ENCODE data around the gene RTKN.
A peak's percentile ranks its signal among the peaks of the same experiment; 100 is the strongest.
"Not testable (repeated sequence)": the region's sequence is repeated elsewhere in the genome, so short reads cannot be mapped to it uniquely, and the experiment has no call there.

RTKN gene

DNA sequence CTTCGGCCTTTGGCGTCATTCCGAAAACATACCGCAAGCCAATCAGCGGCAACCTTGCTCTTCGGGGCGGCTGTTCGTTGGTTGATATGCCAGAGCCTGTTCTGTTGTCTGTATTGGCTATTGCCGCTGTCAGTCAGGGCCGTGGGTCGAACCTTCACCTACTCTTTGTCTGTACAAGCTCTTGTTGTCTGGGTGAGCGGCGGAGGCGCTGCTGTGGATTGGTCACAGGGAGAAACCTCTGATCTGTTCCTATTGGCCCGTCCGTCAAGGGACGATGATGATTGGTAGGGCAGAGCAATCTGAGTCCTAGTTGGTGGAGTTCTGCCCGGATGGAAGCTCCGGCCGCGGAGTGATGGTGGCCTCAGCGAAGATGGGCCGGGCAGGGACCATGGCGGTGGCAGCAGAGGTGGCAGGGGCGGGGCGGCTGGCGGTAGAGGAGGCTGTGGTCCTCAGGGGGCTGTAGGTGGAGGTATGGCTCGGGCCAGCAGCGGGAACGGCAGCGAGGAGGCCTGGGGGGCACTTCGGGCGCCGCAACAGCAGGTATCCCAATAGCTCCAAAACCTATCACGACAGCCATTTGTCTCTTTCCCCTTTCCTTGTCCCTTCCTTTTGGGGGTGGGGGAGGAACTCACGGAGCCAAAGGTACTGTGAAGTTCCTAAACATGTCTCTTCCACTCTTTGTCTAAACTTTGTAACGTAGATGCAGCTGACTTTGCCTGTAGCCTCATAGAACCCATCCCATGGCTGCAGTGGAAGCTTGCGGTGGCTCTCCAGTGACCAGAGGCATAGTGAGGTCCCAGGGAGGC is 16.6 kb upstream of the RTKN start, which contains the start of gene WBP1:
TSS of gene WBP1 (plus strand) at position 307 of the 806 bp plus-strand sequence. CDS start at position 472, 165 bp downstream.
- peaks cover 6% of the 10 kb centered on the region for H3K4me1 ChIP-seq (ENCODE audit: control insufficient read depth, insufficient read depth, low read length)

DNA sequence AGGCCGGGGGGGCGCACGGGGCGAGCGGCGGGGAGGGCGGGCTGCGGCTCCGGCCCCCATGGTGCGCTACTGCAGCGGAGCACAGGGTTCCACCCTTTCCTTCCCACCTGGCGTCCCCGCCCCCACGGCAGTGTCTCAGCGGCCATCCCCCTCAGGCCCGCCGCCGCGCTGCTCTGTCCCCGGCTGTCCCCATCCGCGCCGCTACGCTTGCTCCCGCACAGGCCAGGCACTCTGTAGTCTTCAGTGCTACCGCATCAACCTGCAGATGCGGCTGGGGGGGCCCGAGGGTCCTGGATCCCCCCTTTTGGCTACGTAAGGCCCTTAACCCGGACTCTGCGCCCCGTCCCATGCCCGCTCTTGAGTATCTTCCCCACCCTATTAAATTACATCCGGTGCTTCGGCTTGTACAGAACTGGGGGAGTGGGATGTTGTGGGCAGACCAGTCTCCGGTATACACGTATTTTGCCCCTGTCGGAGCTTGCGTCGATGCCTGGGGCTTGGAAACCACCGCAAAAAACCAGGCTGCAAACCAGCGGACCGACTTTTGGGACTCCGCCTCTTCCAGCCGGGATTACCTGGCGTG is 15.9 kb upstream of the RTKN start:
- Histone ChIP-seq H3K9me3 (ENCODE audit: control insufficient read depth, insufficient read depth, low read length) (no peaks in the 10 kb centered on the region), H3K4me3 (ENCODE audit: low read depth, low read length) (peak overlapping the region; percentile 82), H3K9ac (ENCODE audit: low read depth, low read length) (peak overlapping the region; percentile 76), H3K36me3 (ENCODE audit: control insufficient read depth, insufficient read depth, low read length) (peaks cover 10% of the 10 kb centered on the region), H3K4me1 (ENCODE audit: control insufficient read depth, insufficient read depth, low read length) (peaks cover 6% of the 10 kb centered on the region), H3K27me3 (ENCODE audit: control insufficient read depth, insufficient read depth, low read length) (no peaks in the 10 kb centered on the region)

More for the DNA sequence above, 16.6 kb upstream of the RTKN start, which contains the start of gene WBP1:
- peak within 1 kb of the TSS; percentile 84 for H3K4me3 ChIP-seq (ENCODE audit: low read depth, low read length)
- peak within 1 kb of the TSS; percentile 89 for H3K9ac ChIP-seq (ENCODE audit: low read depth, low read length)
- no peaks in the 10 kb centered on the region for H3K9me3 ChIP-seq (ENCODE audit: control insufficient read depth, insufficient read depth, low read length)
- H3K27me3 ChIP-seq (ENCODE audit: control insufficient read depth, insufficient read depth, low read length) = no peaks in the 10 kb centered on the region
- H3K36me3 ChIP-seq (ENCODE audit: control insufficient read depth, insufficient read depth, low read length) = peaks cover 14% of the 10 kb centered on the region

DNA sequence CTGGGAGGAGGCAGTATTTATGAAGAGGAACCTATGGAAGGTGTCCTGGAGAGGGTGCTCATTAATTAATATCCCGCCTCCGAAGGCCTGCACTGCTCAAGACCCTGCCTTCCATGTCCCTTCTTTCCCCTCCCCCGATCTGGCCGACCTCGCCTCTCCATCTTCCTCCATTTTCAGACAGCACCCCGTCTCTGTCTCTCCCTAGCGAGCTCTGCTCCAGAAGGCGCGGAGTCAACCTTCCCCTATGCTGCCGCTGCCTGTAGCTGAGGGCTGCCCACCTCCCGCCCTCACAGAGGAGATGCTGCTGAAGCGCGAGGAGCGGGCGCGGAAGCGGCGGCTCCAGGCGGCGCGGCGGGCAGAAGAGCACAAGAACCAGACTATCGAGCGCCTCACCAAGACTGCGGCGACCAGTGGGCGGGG is 15.4 kb upstream of the RTKN start:
- H3K4me3 ChIP-seq (ENCODE audit: low read depth, low read length) = peak overlapping the region; percentile 82

DNA sequence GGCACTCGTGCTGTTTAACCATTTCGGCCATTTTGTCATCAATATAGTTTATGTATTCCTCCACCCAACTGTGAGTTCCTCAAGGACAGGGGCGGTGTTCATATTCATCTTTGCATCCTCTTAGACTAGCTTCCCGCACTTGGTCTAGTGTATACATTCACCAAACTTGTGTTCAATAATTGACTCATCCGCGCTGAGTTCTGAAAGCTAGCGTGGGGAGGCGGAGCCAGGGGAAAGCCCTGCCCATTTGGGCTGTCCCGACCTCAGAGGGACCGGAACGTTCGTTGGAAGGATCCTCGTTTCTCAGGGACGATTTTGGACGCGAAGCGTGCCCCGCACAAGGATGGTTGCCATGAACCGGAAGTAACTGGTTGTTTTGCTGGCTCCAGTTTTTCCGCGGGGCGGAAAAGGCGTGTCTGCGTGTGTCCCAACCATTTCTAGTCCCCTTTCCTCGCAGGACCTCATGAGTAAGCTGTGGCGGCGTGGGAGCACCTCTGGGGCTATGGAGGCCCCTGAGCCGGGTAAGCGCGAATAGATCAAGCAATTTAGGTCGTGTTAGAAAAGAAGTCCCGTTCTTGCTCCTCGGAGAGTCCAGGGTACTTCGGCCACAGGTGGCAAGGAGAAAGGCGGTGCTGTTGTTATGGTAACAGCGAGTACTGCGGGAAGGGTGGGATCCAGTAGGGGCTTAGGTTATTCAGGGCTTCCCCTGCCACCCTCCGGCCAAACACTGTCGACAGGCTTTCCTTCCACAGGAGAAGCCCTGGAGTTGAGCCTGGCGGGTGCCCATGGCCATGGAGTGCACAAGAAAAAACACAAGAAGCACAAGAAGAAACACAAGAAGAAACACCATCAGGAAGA is 13.1 kb upstream of the RTKN start, which contains the start of gene INO80B:
TSS of gene INO80B (plus strand) at position 434 of the 858 bp plus-strand sequence. CDS start at position 464, 30 bp downstream.
- Histone ChIP-seq H3K36me3 (ENCODE audit: control insufficient read depth, insufficient read depth, low read length) (no peaks in the 10 kb centered on the region), H3K27me3 (ENCODE audit: control insufficient read depth, insufficient read depth, low read length) (no peaks in the 10 kb centered on the region), H3K9ac (ENCODE audit: low read depth, low read length) (peak within 1 kb of the TSS; percentile 42), H3K9me3 (ENCODE audit: control insufficient read depth, insufficient read depth, low read length) (no peaks in the 10 kb centered on the region), H3K4me3 (ENCODE audit: low read depth, low read length) (peak within 1 kb of the TSS; percentile 84), H3K4me1 (ENCODE audit: control insufficient read depth, insufficient read depth, low read length) (peaks cover 6% of the 10 kb centered on the region)

More for the DNA sequence above, 15.4 kb upstream of the RTKN start:
- H3K9ac ChIP-seq (ENCODE audit: low read depth, low read length) = peak overlapping the region; percentile 73
- H3K4me1 ChIP-seq (ENCODE audit: control insufficient read depth, insufficient read depth, low read length) = peaks cover 6% of the 10 kb centered on the region
- no peaks in the 10 kb centered on the region for H3K27me3 ChIP-seq (ENCODE audit: control insufficient read depth, insufficient read depth, low read length)
- H3K36me3 ChIP-seq (ENCODE audit: control insufficient read depth, insufficient read depth, low read length) = peaks cover 5% of the 10 kb centered on the region
- H3K9me3 ChIP-seq (ENCODE audit: control insufficient read depth, insufficient read depth, low read length) = no peaks in the 10 kb centered on the region

DNA sequence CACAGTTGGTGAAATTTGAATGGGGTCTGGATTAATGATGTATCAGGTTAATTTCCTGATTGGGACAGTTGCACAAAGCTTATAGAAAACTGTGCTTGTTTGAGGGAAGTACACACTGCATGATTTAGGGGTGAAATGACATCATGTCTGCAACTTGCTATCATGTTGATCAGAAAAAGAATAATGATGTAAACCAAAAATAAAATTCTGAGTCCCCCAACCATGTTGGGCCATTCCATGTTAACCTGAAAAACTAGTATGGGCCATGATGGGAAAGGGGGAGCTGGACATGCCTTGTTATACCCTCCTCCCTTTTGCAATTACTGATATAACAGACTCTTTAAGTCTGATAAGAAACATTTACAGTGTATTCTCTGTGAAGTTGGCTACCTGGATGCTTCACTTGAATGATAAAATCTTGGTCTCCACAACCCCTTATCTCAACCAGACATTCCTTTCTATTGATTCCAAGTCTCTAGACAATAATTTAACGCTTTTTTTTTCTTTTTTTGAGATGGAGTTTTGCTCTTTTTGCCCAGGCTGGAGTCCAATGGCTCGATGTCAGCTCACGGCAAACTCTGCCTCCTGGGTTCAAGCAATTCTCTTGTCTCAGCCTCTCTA is 8.9 kb upstream of the RTKN start:
- Histone ChIP-seq H3K9me3 (ENCODE audit: control insufficient read depth, insufficient read depth, low read length) (no peaks in the 10 kb centered on the region), H3K9ac (ENCODE audit: low read depth, low read length) (no peak overlapping the region), H3K4me1 (ENCODE audit: control insufficient read depth, insufficient read depth, low read length) (no peaks in the 10 kb centered on the region), H3K36me3 (ENCODE audit: control insufficient read depth, insufficient read depth, low read length) (no peaks in the 10 kb centered on the region), H3K27me3 (ENCODE audit: control insufficient read depth, insufficient read depth, low read length) (no peaks in the 10 kb centered on the region), H3K4me3 (ENCODE audit: low read depth, low read length) (no peak overlapping the region)

DNA sequence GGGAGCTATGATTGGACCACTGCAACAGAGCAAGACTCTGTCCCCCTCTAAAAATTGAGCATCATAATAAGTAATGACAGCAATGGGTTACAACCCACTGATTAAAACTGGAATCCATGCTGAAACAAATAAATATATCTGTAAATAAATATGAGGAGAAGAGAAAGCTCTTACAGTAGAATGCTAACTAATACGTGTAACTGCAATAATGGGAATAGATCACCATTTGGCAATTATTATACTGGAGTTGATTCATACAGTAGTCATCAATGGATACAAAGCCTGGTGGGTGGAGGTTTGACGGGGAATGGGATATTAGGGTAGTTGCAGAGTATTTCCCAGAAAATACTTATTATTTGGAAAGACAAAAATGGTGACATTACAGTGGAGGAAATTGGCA is 7.0 kb upstream of the RTKN start:
- H3K27me3 ChIP-seq (ENCODE audit: control insufficient read depth, insufficient read depth, low read length) = peaks cover 2% of the 10 kb centered on the region
- H3K4me3 ChIP-seq (ENCODE audit: low read depth, low read length) = no peak overlapping the region
- no peaks in the 10 kb centered on the region for H3K4me1 ChIP-seq (ENCODE audit: control insufficient read depth, insufficient read depth, low read length)
- H3K36me3 ChIP-seq (ENCODE audit: control insufficient read depth, insufficient read depth, low read length) = no peaks in the 10 kb centered on the region
- H3K9me3 ChIP-seq (ENCODE audit: control insufficient read depth, insufficient read depth, low read length) = no peaks in the 10 kb centered on the region
- H3K9ac ChIP-seq (ENCODE audit: low read depth, low read length) = no peak overlapping the region

DNA sequence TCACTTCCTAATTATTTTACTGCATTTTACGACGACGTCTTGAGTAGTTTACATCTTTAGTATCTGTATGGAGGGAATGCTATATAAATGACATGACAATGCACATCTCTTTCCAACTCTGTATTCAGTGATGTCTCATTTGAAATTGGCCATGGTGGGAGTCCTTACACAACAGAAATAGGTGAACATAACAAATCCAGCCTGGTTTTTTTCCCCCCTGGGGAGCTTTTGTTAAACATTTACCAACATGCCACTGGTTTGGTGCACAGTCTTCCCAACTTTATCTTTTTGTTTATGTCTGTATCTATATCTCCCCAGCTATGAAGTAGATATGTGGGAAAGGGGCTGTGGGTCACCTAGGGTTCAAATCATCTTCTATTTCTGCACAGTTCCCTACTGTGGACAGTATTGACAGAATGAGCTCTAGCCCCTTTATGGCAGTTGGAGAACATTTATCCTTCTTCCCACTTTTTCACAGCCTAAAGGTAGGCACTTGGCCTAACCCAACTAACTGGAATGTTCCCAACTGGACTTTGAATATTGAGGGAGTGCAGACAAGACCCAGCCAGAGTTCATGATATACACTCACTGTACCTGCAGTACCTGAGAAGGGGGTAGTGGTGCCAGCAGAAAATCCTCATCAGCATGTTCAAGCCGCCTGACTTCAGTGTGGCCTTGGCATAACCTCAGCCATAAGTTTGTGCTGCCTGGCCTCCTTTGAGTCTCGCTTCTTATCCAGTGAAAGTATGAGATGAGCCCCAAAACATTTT is 5.7 kb upstream of the RTKN start:
- H3K9ac ChIP-seq (ENCODE audit: low read depth, low read length) = no peak overlapping the region
- H3K9me3 ChIP-seq (ENCODE audit: control insufficient read depth, insufficient read depth, low read length) = no peaks in the 10 kb centered on the region
- H3K4me1 ChIP-seq (ENCODE audit: control insufficient read depth, insufficient read depth, low read length) = no peaks in the 10 kb centered on the region
- no peak overlapping the region for H3K4me3 ChIP-seq (ENCODE audit: low read depth, low read length)
- no peaks in the 10 kb centered on the region for H3K36me3 ChIP-seq (ENCODE audit: control insufficient read depth, insufficient read depth, low read length)
- peaks cover 2% of the 10 kb centered on the region for H3K27me3 ChIP-seq (ENCODE audit: control insufficient read depth, insufficient read depth, low read length)

DNA sequence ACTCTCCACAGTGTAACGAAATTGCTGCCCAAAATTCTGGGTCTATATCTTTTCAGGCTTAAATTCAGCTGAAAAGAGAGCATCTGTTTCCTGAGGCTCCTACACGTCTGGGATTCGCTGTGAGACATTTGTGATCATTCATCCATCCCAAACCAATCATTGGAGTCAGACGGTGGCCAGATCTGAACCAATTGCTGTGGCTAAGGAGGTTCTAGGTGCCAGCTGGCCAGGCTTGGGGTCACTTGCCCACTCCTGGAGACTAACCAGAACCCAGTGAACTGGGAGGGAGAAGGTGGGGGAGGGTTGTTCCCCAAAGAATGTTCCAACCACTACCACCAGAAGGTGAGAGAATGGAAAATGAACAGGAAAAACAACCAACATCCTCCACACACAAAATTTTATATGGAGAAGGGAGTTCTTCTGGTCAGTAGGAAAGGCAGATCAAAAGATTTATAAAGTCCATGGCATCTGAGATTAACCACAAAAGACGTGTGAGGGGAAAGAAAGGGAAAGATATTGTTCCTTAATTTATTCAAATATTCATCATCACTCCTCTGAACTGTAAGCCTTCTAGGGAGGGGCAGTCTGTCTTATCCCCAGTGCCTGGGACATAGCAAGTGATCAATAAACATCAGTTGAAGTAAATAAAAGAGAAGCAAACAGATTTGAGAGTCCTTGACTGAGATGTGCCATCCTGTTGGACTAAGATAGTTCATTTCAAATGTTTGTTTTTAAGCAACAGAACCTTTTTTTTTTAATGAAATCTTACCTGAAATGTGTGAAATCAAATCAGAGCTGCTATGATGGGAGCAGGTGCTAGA is 3.0 kb upstream of the RTKN start:
- H3K27me3 ChIP-seq (ENCODE audit: control insufficient read depth, insufficient read depth, low read length) = peaks cover 2% of the 10 kb centered on the region
- H3K9me3 ChIP-seq (ENCODE audit: control insufficient read depth, insufficient read depth, low read length) = no peaks in the 10 kb centered on the region
- no peak overlapping the region for H3K4me3 ChIP-seq (ENCODE audit: low read depth, low read length)
- H3K4me1 ChIP-seq (ENCODE audit: control insufficient read depth, insufficient read depth, low read length) = peaks cover under 1% of the 10 kb centered on the region
- H3K36me3 ChIP-seq (ENCODE audit: control insufficient read depth, insufficient read depth, low read length) = no peaks in the 10 kb centered on the region
- no peak overlapping the region for H3K9ac ChIP-seq (ENCODE audit: low read depth, low read length)

DNA sequence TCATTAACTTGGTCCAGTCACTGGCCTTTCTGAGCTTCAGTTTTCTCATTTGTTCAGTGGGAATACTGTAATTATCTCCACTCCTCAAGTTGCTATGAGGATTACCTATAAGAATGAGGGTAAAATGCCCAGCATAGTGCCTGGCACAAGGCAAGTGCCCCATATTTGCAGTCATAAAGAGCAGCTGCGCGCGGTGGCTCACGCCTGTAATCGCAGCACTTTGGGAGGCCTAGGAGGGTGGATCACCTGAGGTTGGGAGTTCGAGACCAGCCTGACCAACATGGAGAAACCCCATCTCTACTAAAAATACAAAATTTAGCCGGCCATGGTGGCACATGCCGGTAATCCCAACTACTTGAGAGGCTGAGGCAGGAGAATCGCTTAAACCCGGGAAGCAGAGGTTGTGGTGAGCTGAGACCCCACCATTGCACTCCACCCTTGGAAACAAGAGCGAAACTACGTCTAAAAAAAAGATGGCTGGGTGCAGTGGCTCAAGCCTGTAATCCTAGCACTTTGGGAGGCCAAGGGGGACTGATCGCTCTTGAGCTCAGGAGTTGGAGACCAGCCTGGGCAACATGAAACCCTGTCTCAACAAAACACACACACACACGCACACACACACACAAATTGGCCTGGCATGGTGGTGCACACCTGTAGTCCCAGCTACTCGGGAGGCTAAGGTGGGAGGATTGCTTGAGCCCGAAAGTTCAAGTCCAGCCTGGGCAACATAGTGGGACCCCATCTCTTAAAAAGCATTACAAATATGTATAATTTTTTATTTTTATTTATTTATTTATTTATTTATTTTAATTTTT is 953 bp upstream of the RTKN start:
- H3K27me3 ChIP-seq (ENCODE audit: control insufficient read depth, insufficient read depth, low read length); H3K9me3 ChIP-seq (ENCODE audit: control insufficient read depth, insufficient read depth, low read length); H3K4me1 ChIP-seq (ENCODE audit: control insufficient read depth, insufficient read depth, low read length); H3K36me3 ChIP-seq (ENCODE audit: control insufficient read depth, insufficient read depth, low read length): not testable (repeated sequence)
- Histone ChIP-seq H3K4me3 (ENCODE audit: low read depth, low read length) (peak overlapping the region; percentile 91), H3K9ac (ENCODE audit: low read depth, low read length) (peak overlapping the region; percentile 70)

Data from iPS-15b (cell line).